Epithelial cell of esophagus (primary cell): ENCODE data around the gene SLC26A2.

Experiments used
- DNase-seq: peaks from one replicate; pipeline ENCODE4 v3.0.0; 2010; ENCODE audit warnings: low read depth
- H3K4me3 ChIP-seq: 2 replicates; pipeline ENCODE4 v1.5.1; 2011; ENCODE audit warnings: mild to moderate bottlenecking, low read length, control low read depth
- TF ChIP-seq, protein P1 (sequence below): IDR thresholded peaks from 2 replicates; pipeline ENCODE4 v1.5.1; 2011; ENCODE audit warnings: low read depth, mild to moderate bottlenecking, low read length, control low read depth, inconsistent platforms; ENCODE audit not compliant: insufficient read depth; ENCODE audit errors: missing control alignments

Gene SLC26A2

DNA sequence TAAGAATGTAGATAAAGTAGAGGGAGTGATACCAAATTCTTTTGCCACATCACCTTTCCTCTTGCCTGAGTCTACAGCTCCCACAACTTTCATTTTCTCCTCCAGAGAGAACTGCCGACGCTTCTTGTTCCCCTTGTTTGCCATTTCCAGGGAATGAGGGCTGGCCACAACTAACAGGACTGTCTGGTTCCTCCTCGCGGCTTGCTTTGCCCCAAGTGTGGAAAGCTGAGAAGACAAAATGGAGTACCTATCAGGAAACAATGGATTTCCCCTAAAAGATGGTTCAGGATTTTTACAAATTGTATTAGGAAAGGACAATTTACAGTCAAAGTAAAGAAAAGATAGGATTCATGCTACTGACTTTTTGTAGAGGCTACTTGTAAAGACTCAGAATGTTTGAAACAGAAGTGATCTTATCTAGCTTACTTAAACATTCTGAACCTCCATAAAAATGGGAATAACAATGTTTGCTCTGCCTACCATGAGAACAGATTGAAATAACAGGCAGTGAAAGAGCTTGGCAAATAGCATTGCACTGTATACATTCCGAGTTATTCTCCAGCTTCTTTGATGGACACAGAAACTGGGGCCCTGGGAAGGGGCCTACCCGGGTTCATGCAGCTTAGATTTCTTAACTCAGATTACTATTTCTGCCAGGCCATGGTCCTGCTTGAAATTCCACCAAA lies 35.8 kb downstream of the SLC26A2 start:
- no peak for DNase-seq
- H3K4me3 ChIP-seq: no peak overlapping the region
- TF ChIP-seq, protein P1, sequence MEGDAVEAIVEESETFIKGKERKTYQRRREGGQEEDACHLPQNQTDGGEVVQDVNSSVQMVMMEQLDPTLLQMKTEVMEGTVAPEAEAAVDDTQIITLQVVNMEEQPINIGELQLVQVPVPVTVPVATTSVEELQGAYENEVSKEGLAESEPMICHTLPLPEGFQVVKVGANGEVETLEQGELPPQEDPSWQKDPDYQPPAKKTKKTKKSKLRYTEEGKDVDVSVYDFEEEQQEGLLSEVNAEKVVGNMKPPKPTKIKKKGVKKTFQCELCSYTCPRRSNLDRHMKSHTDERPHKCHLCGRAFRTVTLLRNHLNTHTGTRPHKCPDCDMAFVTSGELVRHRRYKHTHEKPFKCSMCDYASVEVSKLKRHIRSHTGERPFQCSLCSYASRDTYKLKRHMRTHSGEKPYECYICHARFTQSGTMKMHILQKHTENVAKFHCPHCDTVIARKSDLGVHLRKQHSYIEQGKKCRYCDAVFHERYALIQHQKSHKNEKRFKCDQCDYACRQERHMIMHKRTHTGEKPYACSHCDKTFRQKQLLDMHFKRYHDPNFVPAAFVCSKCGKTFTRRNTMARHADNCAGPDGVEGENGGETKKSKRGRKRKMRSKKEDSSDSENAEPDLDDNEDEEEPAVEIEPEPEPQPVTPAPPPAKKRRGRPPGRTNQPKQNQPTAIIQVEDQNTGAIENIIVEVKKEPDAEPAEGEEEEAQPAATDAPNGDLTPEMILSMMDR: no peak

DNA sequence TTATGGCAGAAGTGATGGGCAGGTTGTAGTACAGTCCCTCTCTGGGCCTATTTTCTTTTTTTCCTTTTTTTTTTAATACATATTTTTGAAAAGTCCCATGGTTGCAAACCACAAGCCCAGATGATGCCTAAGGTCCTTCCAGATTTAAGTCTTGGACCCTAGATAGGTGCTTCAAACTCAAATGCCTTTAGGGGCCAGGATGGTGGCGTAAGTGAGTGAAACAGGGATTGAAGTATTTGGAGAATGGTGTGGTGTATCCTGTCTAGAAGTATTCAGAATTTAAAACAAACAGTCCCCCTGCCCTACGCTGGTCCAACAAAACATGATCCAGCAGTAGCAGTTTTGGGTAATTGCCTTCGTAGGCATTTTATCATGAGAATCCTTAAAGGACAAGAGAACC lies 37.7 kb downstream of the SLC26A2 start:
- TF ChIP-seq, protein P1: no peak
- no peak overlapping the region for H3K4me3 ChIP-seq

GRCh38 chr5:149999359-149999758 lies 38.8 kb downstream of the SLC26A2 start:
- H3K4me3 ChIP-seq: peak overlapping the region; percentile 71
- peak; percentile 43 for DNase-seq
- TF ChIP-seq, protein P1: no peak

More for the DNA sequence above, 37.7 kb downstream of the SLC26A2 start:
- no peak for DNase-seq

GRCh38 chr5:149999866-150000255 lies 39.3 kb downstream of the SLC26A2 start:
- TF ChIP-seq, protein P1: no peak
- DNase-seq: no peak

GRCh38 chr5:150000256-150000989 lies 39.9 kb downstream of the SLC26A2 start, which contains the start of the genes HMGXB3 and TIGD6:
Gene HMGXB3 (plus strand): TSS chr5:150000739. CDS start chr5:150004853, 4,114 bp downstream.
Gene TIGD6 (minus strand): TSS chr5:150000654. CDS start chr5:149996348, 4,306 bp downstream.
- H3K4me3 ChIP-seq: peak within 1 kb of the TSS; percentile 71
- TF ChIP-seq, protein P1: peak; percentile 2
- peak; percentile 89 for DNase-seq

More at GRCh38 chr5:149999866-150000255, 39.3 kb downstream of the SLC26A2 start:
- peak overlapping the region; percentile 71 for H3K4me3 ChIP-seq

DNA sequence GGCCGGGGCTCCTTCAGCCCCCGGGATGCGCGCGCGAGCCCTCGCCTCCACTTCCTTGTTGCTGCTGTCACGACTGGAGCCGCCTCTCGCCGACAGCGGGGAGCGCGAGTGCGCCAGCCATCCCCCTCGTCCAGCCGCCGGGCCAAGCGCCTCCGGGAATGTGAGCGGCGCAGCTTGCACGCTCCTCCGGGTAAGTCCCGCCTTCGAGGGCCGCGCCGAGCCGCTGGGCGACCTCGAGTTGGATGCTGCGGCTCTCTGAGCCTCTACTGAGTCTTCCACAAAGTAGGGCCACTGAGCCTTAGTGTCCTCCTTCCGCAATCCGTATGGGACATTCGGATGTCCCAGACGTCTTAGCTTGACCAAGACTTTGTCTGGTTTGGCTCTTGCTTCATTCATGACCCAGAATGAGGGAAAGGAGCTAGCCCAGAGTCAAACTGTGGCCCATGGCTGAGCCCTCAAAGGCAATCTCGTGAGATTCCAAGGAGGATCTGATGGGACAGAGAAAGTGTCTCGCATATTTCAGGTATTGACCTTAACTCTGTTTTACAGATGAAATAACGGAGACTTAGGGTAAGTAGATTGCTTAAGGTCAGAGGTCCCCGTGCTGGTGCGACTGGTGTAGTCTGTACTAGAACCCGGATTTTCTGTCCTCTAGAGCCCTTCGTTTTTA lies 40.6 kb downstream of the SLC26A2 start:
- DNase-seq: peak; percentile 62
- peak overlapping the region; percentile 71 for H3K4me3 ChIP-seq
- TF ChIP-seq, protein P1: no peak
